ENCODE results near the gene ACAP3. TPM values are rescaled to one million over a fixed set of nuclear protein-coding genes. Genes with fewer than 3 reads are reported as not detected.

Gene ACAP3
- total RNA-seq, 1 donor from 2014 or later, result 55.7 TPM

DNA sequence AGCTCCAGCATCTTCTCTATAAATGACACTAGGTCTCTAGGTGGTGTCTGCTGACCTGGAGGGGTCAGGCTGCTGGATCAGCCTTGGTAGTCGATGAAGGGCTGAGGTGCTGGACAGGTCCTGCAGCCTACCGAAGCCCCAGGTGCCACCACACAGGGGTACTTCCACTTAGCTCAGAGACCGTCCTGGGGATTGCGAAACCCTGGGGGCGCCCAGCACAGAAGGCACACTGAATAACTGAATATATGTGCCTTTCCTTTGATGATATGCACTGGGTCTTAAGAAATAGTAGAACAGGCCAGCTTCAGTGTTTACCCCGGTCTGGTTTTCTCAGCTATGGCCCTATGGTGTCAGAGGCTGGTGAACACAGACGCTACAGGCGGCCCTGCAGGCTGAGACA, 45.0 kb downstream of the ACAP3 start:
- H3K4me1 Mint-ChIP-seq, result peaks cover 5% of the 10 kb centered on the region
- no peaks in the 10 kb centered on the region for H3K9me3 Mint-ChIP-seq
- no peaks in the 10 kb centered on the region for H3K27me3 Mint-ChIP-seq

GRCh38 chr1:1262071-1262470, 45.7 kb downstream of the ACAP3 start:
- intact Hi-C loops (cut with micrococcal nuclease), result no loop called here
- Mint-ChIP-seq H3K27me3 (no peaks in the 10 kb centered on the region), H3K4me3 (no peak overlapping the region), H3K27ac (no peak overlapping the region), H3K36me3 (ENCODE audit: low read depth) (peaks cover 57% of the 10 kb centered on the region), H3K9me3 (no peaks in the 10 kb centered on the region), H3K4me1 (peaks cover 5% of the 10 kb centered on the region)
- DNase-seq, result no peak

More for the DNA sequence above, 45.0 kb downstream of the ACAP3 start:
- H3K27ac Mint-ChIP-seq, result no peak overlapping the region
- H3K36me3 Mint-ChIP-seq (ENCODE audit: low read depth), result peaks cover 55% of the 10 kb centered on the region
- DNase-seq, result no peak
- H3K4me3 Mint-ChIP-seq, result no peak overlapping the region
- intact Hi-C loops (cut with micrococcal nuclease), result no loop called here

DNA sequence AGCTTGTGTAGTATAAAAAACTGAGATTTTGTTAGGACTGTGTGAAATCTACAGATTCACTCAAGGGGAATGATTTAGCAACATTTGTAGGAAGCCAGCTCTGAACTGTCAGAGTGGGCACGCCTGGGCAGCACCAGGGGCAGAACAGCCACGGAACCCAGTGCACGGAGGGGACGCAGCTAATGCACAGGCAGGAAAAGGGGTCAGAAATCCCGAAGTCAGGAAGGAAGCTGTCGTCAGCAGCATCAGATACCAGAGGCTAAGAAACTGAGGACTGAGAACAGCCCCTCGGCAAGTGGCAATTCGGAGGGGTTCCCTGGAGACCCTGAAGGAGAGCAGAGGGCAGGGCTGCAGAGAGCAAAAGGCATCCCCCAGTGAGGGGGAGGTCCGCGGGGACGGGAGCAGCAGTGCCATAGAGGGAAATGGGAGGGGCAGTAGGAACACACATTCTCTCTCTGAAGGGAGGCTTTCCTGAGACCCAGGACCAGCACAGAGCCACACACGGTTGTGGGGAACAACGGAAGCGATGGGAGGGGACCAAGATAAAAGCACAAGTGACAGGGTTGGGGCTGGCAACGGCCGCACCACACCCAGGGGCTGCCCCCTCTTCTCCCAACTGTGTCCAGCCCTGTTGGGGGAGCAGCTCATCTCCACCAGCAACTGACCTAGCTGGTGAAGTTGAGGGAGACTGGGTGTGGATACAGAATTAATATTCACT, 46.7 kb downstream of the ACAP3 start:
- intact Hi-C loops (cut with micrococcal nuclease), result no loop called here
- H3K27me3 Mint-ChIP-seq, result no peaks in the 10 kb centered on the region
- H3K4me3 Mint-ChIP-seq, result no peak overlapping the region
- H3K27ac Mint-ChIP-seq, result peak overlapping the region; percentile 66
- DNase-seq, result no peak
- peaks cover 4% of the 10 kb centered on the region for H3K4me1 Mint-ChIP-seq
- H3K9me3 Mint-ChIP-seq, result no peaks in the 10 kb centered on the region
- peaks cover 59% of the 10 kb centered on the region for H3K36me3 Mint-ChIP-seq (ENCODE audit: low read depth)

DNA sequence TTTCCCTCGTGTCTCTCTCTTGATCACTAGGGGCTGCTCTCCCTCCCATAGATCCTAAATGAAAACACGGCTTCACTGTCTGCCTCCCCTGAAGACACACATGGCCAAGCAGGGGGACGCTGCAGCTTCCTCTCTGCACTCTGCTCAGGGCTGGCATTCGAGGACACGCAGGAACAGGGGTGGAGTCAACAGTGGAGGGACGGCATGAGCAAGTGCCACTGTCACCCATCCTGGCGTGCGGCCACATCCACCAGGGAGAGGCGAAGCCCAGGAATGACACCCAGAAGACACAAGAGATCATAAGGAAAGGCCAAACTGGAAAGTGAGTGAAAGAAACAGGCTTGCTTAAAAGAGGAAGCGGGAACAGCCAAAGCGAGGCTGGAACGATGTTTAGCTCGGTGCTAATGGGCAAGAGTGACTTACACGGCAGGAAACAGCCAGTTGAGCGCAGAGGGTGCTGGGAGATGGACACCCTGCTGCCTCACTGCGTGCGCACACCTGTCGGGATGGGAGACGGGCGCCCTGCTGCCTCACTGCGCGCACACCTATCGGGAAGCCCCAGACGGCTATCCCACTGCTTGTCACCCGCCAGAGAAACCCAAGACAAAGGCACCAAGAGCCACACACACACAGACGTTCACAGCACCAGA, 47.7 kb downstream of the ACAP3 start:
- intact Hi-C loops (cut with micrococcal nuclease), result no loop called here
- H3K9me3 Mint-ChIP-seq, result no peaks in the 10 kb centered on the region
- H3K27ac Mint-ChIP-seq, result peak overlapping the region; percentile 28
- peaks cover 52% of the 10 kb centered on the region for H3K36me3 Mint-ChIP-seq (ENCODE audit: low read depth)
- no peak for DNase-seq
- no peaks in the 10 kb centered on the region for H3K27me3 Mint-ChIP-seq
- H3K4me1 Mint-ChIP-seq, result peaks cover 2% of the 10 kb centered on the region
- H3K4me3 Mint-ChIP-seq, result no peak overlapping the region

GRCh38 chr1:1259540-1259939, 48.2 kb downstream of the ACAP3 start:
- intact Hi-C loops (cut with micrococcal nuclease), result no loop called here
- DNase-seq, result no peak
- no peak overlapping the region for H3K27ac Mint-ChIP-seq

DNA sequence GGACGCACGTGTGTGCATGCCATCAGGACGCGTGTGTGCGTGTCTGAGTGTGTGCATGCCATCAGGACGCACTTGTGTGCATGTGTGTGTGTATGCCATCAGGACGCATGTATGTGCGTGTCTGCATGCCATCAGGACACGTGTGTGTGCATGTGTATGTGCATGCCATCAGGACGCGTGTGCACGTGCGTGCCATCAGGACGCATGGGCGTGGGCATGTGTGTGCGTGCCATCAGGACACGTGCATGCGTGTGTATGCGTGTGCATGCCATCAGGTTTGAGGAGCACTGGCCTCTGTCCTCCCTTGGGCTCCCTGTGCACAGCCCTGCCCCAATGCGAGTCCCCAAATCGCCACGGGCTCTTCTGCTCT, 48.6 kb downstream of the ACAP3 start:
- H3K27me3 Mint-ChIP-seq, result no peaks in the 10 kb centered on the region
- no peaks in the 10 kb centered on the region for H3K9me3 Mint-ChIP-seq
- H3K4me1 Mint-ChIP-seq, result peaks cover 2% of the 10 kb centered on the region
- no peak overlapping the region for H3K27ac Mint-ChIP-seq
- no peak for DNase-seq
- peaks cover 52% of the 10 kb centered on the region for H3K36me3 Mint-ChIP-seq (ENCODE audit: low read depth)
- intact Hi-C loops (cut with micrococcal nuclease), result no loop called here
- no peak overlapping the region for H3K4me3 Mint-ChIP-seq

More at GRCh38 chr1:1259540-1259939, 48.2 kb downstream of the ACAP3 start:
- peaks cover 52% of the 10 kb centered on the region for H3K36me3 Mint-ChIP-seq (ENCODE audit: low read depth)
- peaks cover 2% of the 10 kb centered on the region for H3K4me1 Mint-ChIP-seq
- H3K9me3 Mint-ChIP-seq, result no peaks in the 10 kb centered on the region
- no peak overlapping the region for H3K4me3 Mint-ChIP-seq
- H3K27me3 Mint-ChIP-seq, result no peaks in the 10 kb centered on the region

DNA sequence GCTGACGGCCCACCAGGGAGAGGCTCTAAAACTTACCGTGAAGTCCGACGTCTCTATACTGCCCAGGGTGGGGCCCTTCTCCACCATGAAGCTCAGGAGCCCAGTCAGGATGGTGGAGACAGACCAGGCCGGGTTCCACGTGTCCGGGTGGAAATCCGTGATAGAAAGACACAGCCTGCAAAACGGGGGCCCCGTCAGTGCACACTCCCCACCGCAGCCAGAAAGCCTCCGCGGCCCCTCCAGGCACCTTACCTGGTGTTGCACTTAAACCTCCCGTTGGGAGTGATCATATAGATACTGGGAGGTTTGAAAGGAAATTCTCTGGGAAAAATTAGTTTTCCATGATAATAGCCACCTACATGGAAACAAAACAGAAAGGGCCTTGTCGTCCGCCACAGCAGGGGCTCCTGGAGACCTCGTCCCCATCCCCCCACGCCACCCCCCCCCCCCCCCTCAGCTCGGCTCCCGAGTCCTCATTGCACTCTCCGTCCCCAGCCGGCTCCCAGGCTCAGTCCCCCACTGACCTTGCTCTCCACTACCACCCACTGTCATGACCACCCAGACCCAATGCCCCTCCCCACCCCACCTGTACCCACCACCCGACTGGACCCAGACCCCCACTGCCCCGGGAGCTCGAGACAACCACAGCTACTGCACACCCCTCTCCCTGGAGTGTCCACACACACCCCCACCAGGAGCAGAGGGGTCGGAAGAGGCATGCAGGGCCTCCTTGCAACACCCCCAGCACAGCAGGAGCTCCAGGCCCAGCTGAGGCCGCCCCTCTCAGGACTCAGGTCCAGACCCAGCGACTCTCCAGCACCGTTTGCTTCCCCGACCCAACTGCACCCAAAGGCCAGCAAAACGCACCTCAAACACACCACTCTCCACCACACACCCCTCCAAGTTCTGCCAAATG, 50.5 kb downstream of the ACAP3 start:
- H3K36me3 Mint-ChIP-seq (ENCODE audit: low read depth), result peaks cover 58% of the 10 kb centered on the region
- H3K4me1 Mint-ChIP-seq, result peaks cover 2% of the 10 kb centered on the region
- DNase-seq, result no peak
- no peak overlapping the region for H3K4me3 Mint-ChIP-seq
- H3K27me3 Mint-ChIP-seq, result no peaks in the 10 kb centered on the region
- H3K9me3 Mint-ChIP-seq, result no peaks in the 10 kb centered on the region
- H3K27ac Mint-ChIP-seq, result no peak overlapping the region
- intact Hi-C loops (cut with micrococcal nuclease), result no loop called here

GRCh38 chr1:1255611-1256010, 52.1 kb downstream of the ACAP3 start:
- Mint-ChIP-seq H3K27ac (no peak overlapping the region), H3K4me3 (no peak overlapping the region), H3K4me1 (peaks cover 4% of the 10 kb centered on the region), H3K27me3 (no peaks in the 10 kb centered on the region), H3K36me3 (ENCODE audit: low read depth) (peaks cover 54% of the 10 kb centered on the region), H3K9me3 (no peaks in the 10 kb centered on the region)
- intact Hi-C loops (cut with micrococcal nuclease), result no loop called here
- DNase-seq, result no peak

DNA sequence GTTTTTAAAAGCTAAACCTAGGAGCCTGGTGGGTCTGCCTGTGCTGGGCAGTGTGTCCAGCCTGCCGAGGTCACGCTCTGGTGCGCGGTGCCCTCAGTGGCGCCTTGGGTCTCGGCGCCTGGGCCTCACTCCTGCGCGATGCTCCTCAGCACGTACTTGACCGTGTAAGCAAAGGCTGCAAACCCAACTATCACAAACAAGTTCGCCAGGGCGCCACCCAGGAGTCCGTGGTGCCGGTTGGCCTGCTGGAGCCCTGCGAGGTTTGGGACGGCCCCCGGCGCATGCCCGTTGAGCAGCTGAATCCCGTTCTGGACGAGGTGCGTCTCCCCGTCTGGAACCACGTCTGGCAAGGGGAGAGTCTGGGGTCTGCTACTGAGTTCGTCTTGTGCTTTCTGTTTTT, 52.7 kb downstream of the ACAP3 start:
- no peaks in the 10 kb centered on the region for H3K27me3 Mint-ChIP-seq
- peaks cover 51% of the 10 kb centered on the region for H3K36me3 Mint-ChIP-seq (ENCODE audit: low read depth)
- peaks cover 5% of the 10 kb centered on the region for H3K4me1 Mint-ChIP-seq
- H3K9me3 Mint-ChIP-seq, result no peaks in the 10 kb centered on the region
- no peak for DNase-seq
- no peak overlapping the region for H3K4me3 Mint-ChIP-seq
- H3K27ac Mint-ChIP-seq, result no peak overlapping the region
- intact Hi-C loops (cut with micrococcal nuclease), result no loop called here

DNA sequence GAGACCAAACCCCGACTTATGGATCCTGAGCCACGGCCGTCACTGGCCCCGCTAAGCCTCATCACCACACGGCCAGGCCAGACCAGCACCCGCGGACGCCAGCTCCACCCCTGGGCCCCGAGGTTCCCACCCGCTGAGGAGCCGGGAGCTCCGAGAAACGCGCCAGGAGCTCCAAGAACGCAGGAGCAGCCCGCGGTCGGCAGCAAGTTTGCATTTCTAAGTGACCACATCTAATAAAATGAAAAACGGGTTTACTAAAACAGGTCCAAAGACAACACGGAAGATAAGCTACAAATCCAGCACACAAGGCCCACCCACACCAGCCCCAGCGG, 53.1 kb downstream of the ACAP3 start:
- H3K27ac Mint-ChIP-seq, result no peak overlapping the region
- H3K36me3 Mint-ChIP-seq (ENCODE audit: low read depth), result peaks cover 46% of the 10 kb centered on the region
- no peak overlapping the region for H3K4me3 Mint-ChIP-seq
- peaks cover 5% of the 10 kb centered on the region for H3K4me1 Mint-ChIP-seq
- no peak for DNase-seq
- no peaks in the 10 kb centered on the region for H3K27me3 Mint-ChIP-seq
- intact Hi-C loops (cut with micrococcal nuclease), result loop anchor here (5.0 kb wide), 1 partner anchor 47 kb away; the partner anchor contains the start of gene TNFRSF18
- no peaks in the 10 kb centered on the region for H3K9me3 Mint-ChIP-seq

DNA sequence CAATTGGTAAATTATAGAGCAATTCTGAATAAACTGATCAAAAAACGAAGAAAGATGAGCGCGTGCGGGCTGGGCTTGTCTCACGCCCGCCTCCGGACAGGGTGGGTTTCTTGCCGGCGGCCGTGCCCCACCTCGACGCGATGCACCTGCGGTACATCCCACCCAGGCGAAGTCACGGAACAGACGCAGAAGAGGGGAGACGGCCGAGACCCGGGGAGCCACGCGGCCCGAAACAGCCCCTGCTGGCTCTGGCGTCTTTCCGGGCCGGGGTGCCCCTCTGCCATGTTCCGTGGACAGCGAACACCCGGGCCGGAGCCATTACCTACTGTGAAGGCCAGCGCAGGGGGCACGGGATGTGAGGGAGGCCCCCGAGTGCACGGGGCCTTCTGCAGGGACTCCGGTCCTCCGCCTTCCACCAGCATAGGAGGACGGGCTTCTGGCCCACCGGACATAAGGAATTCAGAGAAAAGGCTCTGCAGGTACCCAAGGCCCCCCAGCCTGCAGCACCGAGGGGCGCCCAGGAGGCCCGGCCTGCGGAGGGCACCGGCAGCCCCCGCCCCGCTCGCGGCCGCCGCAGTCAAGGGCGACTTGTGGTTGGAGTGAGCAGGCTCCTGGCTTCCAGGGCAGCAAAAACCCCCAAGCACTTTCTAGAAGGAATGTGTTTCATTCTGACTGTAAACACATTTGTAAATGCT, 53.6 kb downstream of the ACAP3 start:
- Mint-ChIP-seq H3K36me3 (ENCODE audit: low read depth) (peaks cover 42% of the 10 kb centered on the region), H3K4me1 (peaks cover 5% of the 10 kb centered on the region), H3K27me3 (no peaks in the 10 kb centered on the region), H3K27ac (no peak overlapping the region), H3K9me3 (no peaks in the 10 kb centered on the region), H3K4me3 (no peak overlapping the region)
- DNase-seq, result no peak
- intact Hi-C loops (cut with micrococcal nuclease), result loop anchor here (5.0 kb wide), 1 partner anchor 47 kb away; the partner anchor contains the start of gene TNFRSF18

DNA sequence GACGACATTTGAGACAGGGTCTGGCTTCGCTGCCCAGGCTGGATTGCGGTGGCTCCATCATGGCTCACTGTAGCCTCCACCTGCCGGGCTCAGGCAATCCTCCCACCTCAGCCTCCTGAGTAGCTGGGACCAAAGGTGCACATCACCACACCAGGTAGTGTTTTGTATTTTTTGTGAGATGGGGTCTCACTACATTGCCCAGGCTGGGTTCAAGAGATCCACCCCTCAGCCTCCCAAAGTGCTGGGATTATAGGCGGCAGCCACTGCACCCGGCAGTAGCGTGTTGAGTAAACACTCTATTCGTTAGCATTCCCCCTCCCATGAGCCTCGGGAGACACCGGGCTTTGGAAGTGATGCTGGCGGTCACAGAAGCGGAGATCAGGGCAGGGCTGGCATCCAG, 54.4 kb downstream of the ACAP3 start:
- Mint-ChIP-seq H3K27ac (no peak overlapping the region), H3K4me3 (no peak overlapping the region), H3K9me3 (no peaks in the 10 kb centered on the region), H3K4me1 (peaks cover 5% of the 10 kb centered on the region), H3K36me3 (ENCODE audit: low read depth) (peaks cover 39% of the 10 kb centered on the region), H3K27me3 (no peaks in the 10 kb centered on the region)
- intact Hi-C loops (cut with micrococcal nuclease), result loop anchor here (5.0 kb wide), 1 partner anchor 46 kb away; the partner anchor contains the start of gene TNFRSF18
- no peak for DNase-seq

- Mint-ChIP-seq H3K36me3 (ENCODE audit: low read depth) (peaks cover 23% of the 10 kb centered on the region), H3K4me1 (peaks cover 5% of the 10 kb centered on the region), H3K27me3 (no peaks in the 10 kb centered on the region), H3K4me3 (peak overlapping the region; percentile 61), H3K27ac (peak overlapping the region; percentile 96), H3K9me3 (no peaks in the 10 kb centered on the region)
- peak; percentile 90 for DNase-seq
- intact Hi-C loops (cut with micrococcal nuclease), result loop anchor here (2.0 to 5.0 kb wide), 2 partner anchors 44 to 128 kb away; partner anchors contain the start of gene TNFRSF18
These were observed 56.9 kb downstream of the ACAP3 start for GRCh38 chr1:1250786-1251284.
